Measurements from ENCODE around the gene MND1. TPM values are rescaled to one million over a fixed set of nuclear protein-coding genes. Genes with fewer than 3 reads are reported as not detected.

Gene MND1
- total RNA-seq, 6 experiments from 2014 or later, result 4.1 to 9.2 (median 7.3) TPM

DNA sequence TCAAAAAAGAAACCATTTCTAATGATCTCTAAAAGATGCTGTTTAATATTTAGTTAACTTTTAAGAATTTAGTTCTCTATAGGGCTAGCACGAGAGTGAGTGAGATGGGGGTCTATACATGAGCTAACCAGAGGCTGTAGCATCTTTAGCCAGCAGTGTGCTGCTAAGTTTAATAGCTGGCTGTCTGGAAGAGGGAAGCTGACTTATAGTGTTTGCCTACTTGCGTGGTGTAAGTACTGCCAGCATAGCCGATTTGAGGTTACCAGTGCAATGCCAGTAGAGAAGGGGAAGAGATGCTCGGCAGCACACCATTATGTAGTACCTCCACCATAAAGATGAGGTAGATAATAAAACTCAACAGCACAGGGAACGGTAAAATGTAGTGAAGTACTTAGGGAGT, 74.5 kb downstream of the MND1 start:
- Mint-ChIP-seq H3K36me3 (ENCODE audit: low read depth) (no peaks in the 10 kb centered on the region), H3K27me3 (ENCODE audit: insufficient read depth) (no peaks in the 10 kb centered on the region), H3K9me3 (no peaks in the 10 kb centered on the region), H3K4me1 (ENCODE audit: low read depth) (peaks cover 8% of the 10 kb centered on the region), H3K4me3 (no peak overlapping the region), H3K27ac (peak overlapping the region; percentile 48; the same call in 1 of the 2 replicates)
- TF ChIP-seq, protein P1, sequence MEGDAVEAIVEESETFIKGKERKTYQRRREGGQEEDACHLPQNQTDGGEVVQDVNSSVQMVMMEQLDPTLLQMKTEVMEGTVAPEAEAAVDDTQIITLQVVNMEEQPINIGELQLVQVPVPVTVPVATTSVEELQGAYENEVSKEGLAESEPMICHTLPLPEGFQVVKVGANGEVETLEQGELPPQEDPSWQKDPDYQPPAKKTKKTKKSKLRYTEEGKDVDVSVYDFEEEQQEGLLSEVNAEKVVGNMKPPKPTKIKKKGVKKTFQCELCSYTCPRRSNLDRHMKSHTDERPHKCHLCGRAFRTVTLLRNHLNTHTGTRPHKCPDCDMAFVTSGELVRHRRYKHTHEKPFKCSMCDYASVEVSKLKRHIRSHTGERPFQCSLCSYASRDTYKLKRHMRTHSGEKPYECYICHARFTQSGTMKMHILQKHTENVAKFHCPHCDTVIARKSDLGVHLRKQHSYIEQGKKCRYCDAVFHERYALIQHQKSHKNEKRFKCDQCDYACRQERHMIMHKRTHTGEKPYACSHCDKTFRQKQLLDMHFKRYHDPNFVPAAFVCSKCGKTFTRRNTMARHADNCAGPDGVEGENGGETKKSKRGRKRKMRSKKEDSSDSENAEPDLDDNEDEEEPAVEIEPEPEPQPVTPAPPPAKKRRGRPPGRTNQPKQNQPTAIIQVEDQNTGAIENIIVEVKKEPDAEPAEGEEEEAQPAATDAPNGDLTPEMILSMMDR (IDR thresholded peaks at IDR 0.05), result no peak
- no peak for DNase-seq

DNA sequence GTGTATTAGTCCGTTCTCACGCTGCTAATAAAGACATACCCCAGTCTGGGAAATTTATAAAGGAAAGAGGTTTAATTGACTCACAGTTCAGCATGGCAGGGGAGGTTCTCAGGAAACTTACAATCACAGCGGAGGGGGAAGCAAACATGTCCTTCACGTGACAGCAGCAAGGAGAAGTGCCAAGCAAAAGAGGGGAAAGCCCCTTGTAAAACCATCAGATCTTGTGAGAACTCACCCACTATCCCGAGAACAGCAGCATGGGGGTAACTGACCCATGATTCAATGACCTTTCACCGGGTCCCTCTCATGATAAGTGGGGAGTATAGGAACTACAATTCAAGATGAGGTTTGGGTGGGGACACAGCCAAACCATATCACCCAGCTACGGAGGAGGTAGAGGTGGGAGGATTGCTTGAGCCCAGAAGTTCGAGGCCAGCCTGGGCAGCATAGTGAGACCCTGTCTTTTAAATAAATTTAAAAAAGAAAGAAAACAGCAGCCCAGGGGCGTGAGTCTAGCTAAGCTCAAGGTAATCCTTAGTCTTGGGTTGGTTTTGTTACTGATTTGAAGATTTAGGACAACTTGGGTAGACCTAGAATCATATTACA, 75.3 kb downstream of the MND1 start:
- TF ChIP-seq, protein P1 (IDR thresholded peaks at IDR 0.05), result no peak
- Mint-ChIP-seq H3K4me1 (ENCODE audit: low read depth) (peaks cover 8% of the 10 kb centered on the region), H3K27me3 (ENCODE audit: insufficient read depth) (no peaks in the 10 kb centered on the region), H3K4me3 (no peak overlapping the region), H3K36me3 (ENCODE audit: low read depth) (no peaks in the 10 kb centered on the region), H3K27ac (no peak overlapping the region), H3K9me3 (no peaks in the 10 kb centered on the region)
- DNase-seq, result no peak

DNA sequence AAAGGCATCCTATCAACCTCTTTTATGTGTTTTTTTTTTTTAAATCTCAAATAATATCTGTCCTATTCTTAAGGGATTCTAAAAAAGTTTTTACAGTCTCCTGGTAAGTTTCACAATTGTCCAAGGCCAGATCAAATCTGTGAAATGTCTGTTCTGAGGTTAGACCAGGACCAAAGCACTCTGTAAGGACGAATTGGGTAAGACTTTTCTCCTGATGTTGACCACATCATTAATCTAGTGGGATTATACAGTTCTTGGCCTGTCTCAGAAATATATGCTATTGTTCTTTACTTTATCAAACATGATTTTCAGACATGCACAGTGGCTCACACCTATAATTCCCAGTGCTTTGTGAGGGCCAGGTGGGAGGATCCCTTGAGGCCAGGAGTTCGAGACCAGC, 75.9 kb downstream of the MND1 start:
- Mint-ChIP-seq H3K36me3 (ENCODE audit: low read depth) (no peaks in the 10 kb centered on the region), H3K27me3 (ENCODE audit: insufficient read depth) (no peaks in the 10 kb centered on the region), H3K4me3 (no peak overlapping the region), H3K4me1 (ENCODE audit: low read depth) (peaks cover 8% of the 10 kb centered on the region), H3K9me3 (no peaks in the 10 kb centered on the region), H3K27ac (no peak overlapping the region)
- TF ChIP-seq, protein P1 (IDR thresholded peaks at IDR 0.05), result no peak
- DNase-seq, result no peak

DNA sequence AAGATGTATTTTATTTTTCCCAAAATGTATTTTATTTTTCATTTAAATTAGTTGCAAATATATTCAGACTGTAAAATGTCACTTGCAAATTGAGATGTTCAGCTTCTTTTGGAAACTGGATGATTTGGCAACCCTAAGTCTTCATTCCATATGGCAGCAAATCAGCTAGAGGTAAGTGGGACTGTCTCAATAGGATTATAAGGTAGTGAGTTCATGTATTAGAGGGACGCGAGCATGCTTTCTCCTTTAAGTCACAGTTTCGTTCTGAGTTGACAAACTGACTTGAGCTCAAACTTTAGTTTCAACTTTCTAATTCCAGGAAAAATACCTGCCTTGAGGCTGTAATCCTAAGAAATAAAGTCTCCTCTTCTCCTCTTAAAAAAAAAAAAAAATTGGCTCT, 77.5 kb downstream of the MND1 start:
- peaks cover 8% of the 10 kb centered on the region for H3K4me1 Mint-ChIP-seq (ENCODE audit: low read depth)
- TF ChIP-seq, protein P1 (IDR thresholded peaks at IDR 0.05), result no peak
- H3K4me3 Mint-ChIP-seq, result no peak overlapping the region
- no peaks in the 10 kb centered on the region for H3K9me3 Mint-ChIP-seq
- no peaks in the 10 kb centered on the region for H3K36me3 Mint-ChIP-seq (ENCODE audit: low read depth)
- H3K27ac Mint-ChIP-seq, result no peak overlapping the region
- DNase-seq, result no peak
- H3K27me3 Mint-ChIP-seq (ENCODE audit: insufficient read depth), result no peaks in the 10 kb centered on the region

DNA sequence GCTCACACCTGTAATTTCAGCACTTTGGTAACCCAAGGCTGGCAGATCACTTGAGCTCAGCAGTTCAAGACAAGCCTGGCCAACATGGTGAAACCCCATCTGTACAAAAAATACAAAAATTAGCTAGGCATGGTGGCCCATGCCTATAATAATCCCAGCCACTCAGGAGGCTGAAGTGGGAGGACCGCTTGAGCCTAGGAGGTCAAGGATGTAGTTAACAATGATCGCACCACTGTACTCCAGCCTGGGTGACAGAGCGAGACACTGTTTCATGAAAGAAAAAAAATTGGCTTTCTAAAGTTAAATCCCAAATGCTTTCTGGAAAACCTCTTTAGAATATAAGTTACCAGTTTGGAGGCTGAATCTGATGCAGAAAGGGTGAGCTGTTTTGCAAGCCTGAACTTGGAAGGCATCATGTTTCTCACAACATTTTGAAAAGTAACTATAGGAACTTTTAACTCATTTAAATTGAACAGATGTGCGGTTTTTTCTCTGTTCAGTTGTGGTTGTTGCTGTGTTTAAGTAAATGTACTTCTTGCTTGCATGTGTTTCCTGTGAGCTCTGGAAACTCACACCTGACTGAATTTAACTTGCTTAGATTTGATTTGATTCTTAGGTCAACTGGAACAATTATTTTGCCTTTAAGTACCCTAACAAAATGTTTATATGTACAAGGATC, 81.9 kb downstream of the MND1 start:
- no peak overlapping the region for H3K27ac Mint-ChIP-seq
- no peaks in the 10 kb centered on the region for H3K9me3 Mint-ChIP-seq
- H3K4me1 Mint-ChIP-seq (ENCODE audit: low read depth), result peaks cover 25% of the 10 kb centered on the region
- H3K36me3 Mint-ChIP-seq (ENCODE audit: low read depth), result no peaks in the 10 kb centered on the region
- TF ChIP-seq, protein P1 (IDR thresholded peaks at IDR 0.05), result no peak
- no peak overlapping the region for H3K4me3 Mint-ChIP-seq
- no peaks in the 10 kb centered on the region for H3K27me3 Mint-ChIP-seq (ENCODE audit: insufficient read depth)
- DNase-seq, result no peak

Data from HFFc6 (cell line).